HG03064 (cell line): ENCODE results near the gene MYH2.
"Not testable (repeated sequence)": the region's sequence is repeated elsewhere in the genome, so short reads cannot be mapped to it uniquely, and the experiment has no call there.

Experiments
- ATAC-seq: cut with Tn5 transposase; IDR thresholded peaks from one replicate; pipeline ENCODE4 v1.9.1; 2021; ENCODE audit warnings: low read depth; ENCODE audit not compliant: unreplicated experiment

Gene MYH2

GRCh38 chr17:10549096-10549842, at the start of gene MYH2:
TSS of gene MYH2 (minus strand) at chr17:10549658. CDS start at chr17:10547920, 1,738 bp downstream.
- ATAC-seq = no peak

DNA sequence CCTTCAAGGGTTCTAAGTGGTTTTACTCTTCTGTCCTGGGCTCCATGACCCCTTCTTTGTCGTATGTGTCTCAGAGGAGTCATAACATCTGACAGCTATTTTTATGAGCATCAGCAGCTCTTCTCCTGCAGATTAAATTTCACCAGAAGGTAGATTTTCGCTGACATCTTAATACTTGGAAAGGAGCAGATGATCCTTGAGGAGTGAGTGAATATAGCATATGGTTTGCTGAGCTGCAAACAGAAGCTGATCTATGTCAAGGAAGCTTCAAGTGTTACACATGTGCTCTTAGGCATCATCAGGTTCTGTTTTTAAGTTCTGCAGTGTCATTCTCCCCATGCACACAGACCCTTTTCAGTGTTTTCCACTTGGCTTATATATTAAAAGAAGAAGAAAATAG, 49.2 kb upstream of the MYH2 start:
- no peak for ATAC-seq

- no peak for ATAC-seq
Measured at GRCh38 chr17:10589553-10590145, 40.2 kb upstream of the MYH2 start.

DNA sequence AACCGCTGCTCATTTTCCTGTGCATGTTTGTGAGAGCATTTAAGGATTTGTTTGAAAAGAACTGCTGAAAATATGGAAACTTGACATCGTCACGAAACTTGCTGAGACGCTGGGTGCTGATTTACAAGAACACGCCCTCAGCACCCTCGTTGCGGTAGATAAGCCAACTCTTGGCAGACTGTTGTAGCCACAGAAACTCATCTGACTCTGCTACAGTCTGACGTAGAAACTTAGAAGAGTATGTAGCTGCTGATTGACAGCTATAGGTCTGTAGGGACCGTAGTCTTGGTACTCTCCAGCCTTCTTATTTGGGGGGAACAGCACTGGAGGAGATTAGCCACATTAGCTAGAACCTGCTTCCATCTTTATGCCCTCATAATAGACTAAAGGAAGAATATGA, 36.1 kb upstream of the MYH2 start:
- no peak for ATAC-seq

GRCh38 chr17:10583834-10584233, 34.4 kb upstream of the MYH2 start:
- ATAC-seq = no peak

DNA sequence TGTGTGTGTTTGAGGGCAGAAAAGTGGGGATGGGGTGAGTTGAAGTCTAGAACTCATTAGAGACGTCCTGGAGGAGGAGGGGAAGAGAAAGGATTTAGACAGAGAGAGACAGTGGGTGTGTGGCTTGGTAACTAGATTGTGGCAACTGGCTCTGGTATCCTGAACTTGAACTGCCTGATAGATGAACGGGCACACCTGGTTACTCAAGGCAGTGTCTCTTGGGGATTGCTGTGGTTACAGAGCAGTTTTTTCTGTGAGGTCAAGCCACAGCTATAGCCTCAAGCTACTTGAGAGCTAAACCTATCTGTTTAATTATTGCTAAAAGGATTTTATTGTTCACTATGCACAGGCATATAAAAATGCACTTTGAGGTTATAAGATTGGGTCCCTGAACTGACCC, 29.8 kb upstream of the MYH2 start:
- no peak for ATAC-seq

- ATAC-seq = no peak
Measured at GRCh38 chr17:10574324-10574723, 24.9 kb upstream of the MYH2 start.

- no peak for ATAC-seq
Measured at GRCh38 chr17:10563991-10564660, 14.7 kb upstream of the MYH2 start.

- no peak for ATAC-seq
Measured at GRCh38 chr17:10558049-10558448, 8.6 kb upstream of the MYH2 start.

- no peak for ATAC-seq
Measured at GRCh38 chr17:10557422-10557821, 8.0 kb upstream of the MYH2 start.

GRCh38 chr17:10556301-10557005, 7.0 kb upstream of the MYH2 start:
- no peak for ATAC-seq

GRCh38 chr17:10550014-10550413, 556 bp upstream of the MYH2 start:
- no peak for ATAC-seq

DNA sequence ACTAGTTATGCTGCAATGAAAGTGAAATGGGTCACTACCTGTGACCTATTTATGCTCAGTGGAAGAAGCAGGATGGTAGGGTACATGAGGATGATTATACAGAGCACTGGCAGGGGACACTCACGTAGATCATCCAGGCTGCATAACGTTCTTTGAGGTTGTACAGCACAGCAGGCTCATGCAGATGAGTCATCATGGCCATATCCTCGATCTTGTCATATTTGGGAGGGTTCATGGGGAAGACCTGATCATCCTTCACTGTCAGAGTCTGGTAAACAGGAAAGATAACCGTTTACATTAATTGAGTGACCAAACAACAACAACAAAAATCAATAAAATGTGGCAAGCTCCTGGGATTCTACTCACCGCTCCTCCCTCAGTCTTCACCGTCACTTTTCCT, 2.1 kb downstream of the MYH2 start:
- no peak for ATAC-seq

- ATAC-seq = not testable (repeated sequence)
Measured at GRCh38 chr17:10543486-10543885, 6.0 kb downstream of the MYH2 start.

- ATAC-seq = not testable (repeated sequence)
Measured at GRCh38 chr17:10541179-10541578, 8.3 kb downstream of the MYH2 start.

DNA sequence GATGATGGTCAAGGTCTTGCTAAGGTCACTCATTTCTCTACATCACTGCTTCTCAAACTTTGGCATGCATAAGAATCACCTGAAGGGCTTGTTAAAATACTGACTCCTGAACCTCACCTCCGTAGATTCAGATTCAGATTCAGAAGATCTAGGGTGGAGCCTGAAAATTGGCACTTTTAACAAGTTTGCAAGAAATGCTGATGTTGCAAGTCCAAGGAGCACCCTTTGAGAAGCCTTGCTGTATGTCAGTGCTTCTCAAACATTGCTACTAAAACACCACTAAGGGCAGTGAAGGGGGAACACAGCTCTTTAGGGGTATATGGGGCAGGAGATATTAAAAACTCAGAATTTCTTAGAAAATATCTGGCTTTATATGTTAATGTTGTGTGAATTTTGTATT, 17.4 kb downstream of the MYH2 start:
- no peak for ATAC-seq

- ATAC-seq = no peak
Measured at GRCh38 chr17:10527419-10527818, 22.0 kb downstream of the MYH2 start.

- ATAC-seq = no peak
Measured at GRCh38 chr17:10526517-10526916, 22.9 kb downstream of the MYH2 start.

DNA sequence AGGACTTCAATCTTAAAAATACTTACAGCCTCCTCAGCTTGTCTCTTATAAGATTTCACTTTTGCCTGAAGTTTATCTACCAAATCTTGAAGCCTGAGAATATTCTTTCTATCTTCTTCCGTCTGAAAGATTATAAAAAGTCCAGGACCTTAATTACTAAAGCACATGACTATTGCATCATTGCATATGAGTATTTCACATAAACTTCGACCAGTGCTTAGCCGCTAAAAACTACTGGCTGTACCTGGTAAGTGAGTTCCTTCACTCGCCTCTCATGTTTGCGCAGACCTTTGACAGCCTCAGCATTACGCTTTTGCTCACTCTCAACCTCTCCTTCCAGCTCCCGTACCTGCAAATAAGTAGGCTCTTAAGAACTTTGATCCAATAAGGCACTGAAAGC, 26.4 kb downstream of the MYH2 start:
- ATAC-seq = no peak

DNA sequence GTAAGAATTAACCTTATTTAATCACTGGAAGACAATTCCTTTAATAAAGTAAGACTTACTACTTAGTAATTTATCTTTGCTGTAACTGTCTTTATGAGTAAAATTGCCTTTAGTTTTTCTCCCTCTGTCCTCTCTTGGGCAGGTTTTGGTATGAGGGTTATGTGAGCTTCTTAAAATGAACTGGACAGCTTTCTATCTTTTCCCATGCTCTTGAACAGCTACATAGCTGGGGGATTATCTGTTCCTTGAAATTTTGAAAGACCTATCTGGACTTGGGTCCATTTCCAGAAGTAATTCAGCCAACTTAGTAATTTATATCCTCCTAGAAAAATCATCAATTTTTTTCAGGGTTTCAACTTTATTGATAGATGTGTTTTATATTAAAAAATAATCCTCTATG, 27.5 kb downstream of the MYH2 start:
- ATAC-seq = no peak
